Occipital lobe (tissue), 2 donors: ENCODE data around the gene ANK2. TPM values are rescaled to one million over a fixed set of nuclear protein-coding genes. Genes with fewer than 3 reads are reported as not detected.
"Not testable (repeated sequence)": the region's sequence is repeated elsewhere in the genome, so short reads cannot be mapped to it uniquely, and the experiment has no call there.

ENCODE experiments used
- DNase-seq: peaks from one replicate; lab custom pipeline; 2025; lab: John Stamatoyannopoulos, UW
- total RNA-seq: library from RNA; depleted of rRNA; stranded (reverse); fragments of >200 nt; gene quantifications from one replicate; pipeline ENCODE4 v1.2.3, GENCODE V29; 2014

The ANK2 gene
- total RNA-seq, 1 donor from 2014 or later: 648 TPM

- DNase-seq: no peak
Measured at GRCh38 chr4:113147498-113148111, 98.2 kb downstream of the ANK2 start.

DNA sequence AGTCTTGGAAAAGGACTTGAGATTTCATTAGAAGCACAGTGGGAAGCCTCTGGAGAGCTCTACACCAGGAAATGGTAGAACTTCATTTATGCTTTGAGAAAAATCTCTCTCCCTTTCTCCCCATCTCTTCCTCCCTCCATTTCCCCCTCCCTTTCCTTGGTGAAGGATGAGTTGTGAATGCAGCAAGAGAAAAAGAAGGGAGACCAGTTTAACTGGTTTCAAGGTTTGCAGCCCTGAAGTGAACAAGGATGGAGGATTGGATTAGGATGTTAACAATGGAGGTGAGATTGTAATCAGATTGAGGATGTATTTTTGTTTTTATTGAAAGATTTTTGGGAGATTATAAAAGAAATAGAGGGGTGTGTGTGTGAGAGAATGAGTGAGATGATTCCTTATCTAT lies 99.5 kb downstream of the ANK2 start:
- DNase-seq: no peak

DNA sequence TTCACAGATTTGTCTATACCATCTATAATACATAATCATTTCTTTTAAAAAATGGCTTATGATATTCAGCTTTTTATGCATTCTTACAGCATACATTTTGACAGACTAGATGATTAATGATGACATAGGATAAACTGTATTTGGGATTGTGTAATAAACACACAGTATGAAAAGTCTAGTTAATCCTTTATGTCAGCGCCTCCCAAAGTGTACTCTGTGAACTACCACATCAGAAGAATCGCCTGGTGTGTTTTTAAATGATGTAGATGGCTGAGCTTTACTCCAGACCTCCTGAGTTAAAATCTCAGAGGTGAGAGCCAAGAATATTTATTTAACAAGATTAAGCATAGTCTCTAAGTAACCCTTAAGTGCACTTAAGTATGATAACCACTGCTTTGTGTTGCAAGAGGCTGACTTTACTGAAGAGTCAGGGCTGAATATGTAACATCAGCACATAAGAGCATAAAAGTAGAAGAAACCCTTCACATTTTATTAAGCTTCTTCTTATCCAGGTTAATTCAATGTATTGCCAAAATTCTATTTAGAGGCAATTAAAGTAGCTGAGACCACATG lies 104.2 kb downstream of the ANK2 start:
- no peak for DNase-seq

GRCh38 chr4:113154281-113154680 lies 104.8 kb downstream of the ANK2 start:
- no peak for DNase-seq

- DNase-seq: no peak
Measured at GRCh38 chr4:113157086-113157857, 107.8 kb downstream of the ANK2 start.

DNA sequence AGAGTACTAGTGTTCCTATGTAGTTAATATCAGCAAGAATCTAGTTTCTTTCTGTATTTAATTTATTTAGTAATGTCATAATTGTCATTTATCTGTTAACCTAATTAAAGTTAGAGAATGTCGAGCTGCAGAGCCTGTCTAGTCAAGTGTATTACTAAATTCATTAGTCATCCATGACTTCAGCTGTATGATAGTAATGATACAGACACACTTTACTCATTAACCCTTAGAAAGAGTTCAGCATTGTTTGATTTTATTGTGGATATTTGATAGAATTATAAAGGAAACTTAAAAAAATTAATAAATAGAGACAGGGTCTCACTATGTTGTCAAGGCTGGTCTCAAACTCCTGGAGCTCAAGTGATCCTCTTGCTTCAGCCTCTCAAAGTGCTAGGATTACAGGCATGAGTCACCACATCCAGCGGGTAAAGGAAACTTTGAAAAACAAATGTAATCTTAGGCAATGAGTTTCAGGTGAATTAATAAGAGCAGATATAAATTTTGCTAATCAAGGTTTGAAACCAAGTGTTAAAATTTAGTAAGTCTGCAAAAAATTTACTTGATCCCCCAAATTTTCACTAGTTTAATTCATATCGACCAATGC lies 110.6 kb downstream of the ANK2 start:
- DNase-seq: no peak

GRCh38 chr4:113160548-113160947 lies 111.1 kb downstream of the ANK2 start:
- DNase-seq: no peak

- no peak for DNase-seq
Measured at GRCh38 chr4:113162089-113162488, 112.6 kb downstream of the ANK2 start.

DNA sequence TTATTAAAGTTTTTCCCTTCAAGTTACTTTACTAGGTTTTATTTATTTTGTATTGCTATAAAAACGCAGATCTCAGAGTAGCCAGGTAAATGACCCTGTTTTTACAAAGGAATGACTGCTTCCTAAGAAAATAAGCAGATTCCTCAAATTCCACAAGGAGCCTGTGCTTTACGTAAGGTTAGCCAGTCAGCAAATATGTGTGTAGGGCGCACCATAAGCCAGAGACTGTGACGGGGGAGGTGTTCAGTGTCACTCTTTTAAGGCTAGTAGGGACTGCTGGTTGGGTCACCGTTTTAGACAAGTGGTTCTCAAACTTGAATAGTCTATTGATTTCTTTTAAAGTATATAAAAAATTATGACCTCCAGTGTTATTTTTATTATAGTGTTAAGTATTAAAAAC lies 119.9 kb downstream of the ANK2 start:
- no peak for DNase-seq

- DNase-seq: no peak
Measured at GRCh38 chr4:113170115-113170804, 120.8 kb downstream of the ANK2 start.

GRCh38 chr4:113170805-113171468 lies 121.5 kb downstream of the ANK2 start:
- no peak for DNase-seq

GRCh38 chr4:113173126-113173792 lies 123.8 kb downstream of the ANK2 start:
- DNase-seq: no peak

DNA sequence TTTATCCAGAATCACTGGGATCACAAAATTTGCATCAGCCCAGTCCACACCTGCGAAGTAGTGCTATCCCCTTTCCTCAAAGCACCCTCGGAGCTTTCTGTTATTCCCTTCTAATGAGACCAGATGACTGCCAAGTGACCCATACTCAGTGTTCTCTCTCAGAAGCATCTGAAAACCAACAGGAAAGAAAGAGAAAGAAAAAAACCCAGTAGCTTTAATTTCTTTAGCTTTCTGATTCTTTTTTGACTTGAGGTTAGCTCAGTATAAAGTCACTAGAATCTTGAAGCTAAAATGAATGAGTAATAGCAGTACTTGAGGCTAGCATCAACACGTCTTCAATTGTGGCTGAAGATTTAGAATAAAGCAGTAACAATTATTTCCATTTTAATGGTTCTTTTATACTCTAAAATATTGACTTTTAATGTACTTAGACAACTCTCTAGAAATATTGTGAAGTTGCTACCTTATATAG lies 124.4 kb downstream of the ANK2 start:
- no peak for DNase-seq

DNA sequence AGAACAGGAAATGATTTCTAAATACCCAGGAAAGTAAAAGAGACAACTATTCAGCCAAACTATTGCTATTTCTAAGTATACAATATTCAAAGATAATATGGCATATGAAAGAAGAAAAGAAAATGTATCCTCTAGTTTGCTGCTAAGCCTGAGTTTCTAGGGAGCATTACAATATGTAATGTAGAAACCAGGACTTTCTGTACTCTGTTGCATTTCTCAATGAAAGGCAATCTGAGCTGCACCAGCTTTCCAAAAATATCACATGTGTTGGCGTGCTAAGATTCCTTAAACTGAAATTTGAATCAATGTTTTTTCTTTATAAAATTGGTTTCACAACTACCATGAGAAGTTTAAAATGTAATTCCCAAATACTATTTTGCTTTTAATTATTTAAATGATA lies 129.6 kb downstream of the ANK2 start:
- DNase-seq: no peak

GRCh38 chr4:113179996-113180395 lies 130.5 kb downstream of the ANK2 start:
- no peak for DNase-seq

GRCh38 chr4:113181289-113182007 lies 132.0 kb downstream of the ANK2 start:
- no peak for DNase-seq

- DNase-seq: no peak
Measured at GRCh38 chr4:113183032-113183605, 133.7 kb downstream of the ANK2 start.

GRCh38 chr4:113186220-113186619 lies 136.8 kb downstream of the ANK2 start:
- not testable (repeated sequence) for DNase-seq

DNA sequence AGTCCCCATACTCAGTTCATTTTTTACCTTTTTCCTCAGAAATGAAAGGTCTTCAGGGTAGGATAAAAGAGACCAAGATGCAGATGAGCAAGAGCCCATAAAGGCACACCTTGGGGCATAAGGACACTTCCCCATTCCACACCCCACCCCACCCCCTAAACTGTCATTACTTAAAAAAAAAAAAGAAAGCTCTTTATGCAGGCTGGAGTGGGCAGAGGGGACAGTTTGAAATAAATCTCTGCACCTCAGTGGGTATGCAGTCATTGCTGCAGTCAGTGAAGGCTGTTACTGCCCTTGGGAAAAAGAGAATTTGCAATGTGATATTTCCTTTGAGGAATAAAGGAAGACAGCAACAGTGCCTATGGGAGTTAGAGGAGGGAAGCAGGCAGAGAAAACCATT lies 137.5 kb downstream of the ANK2 start:
- no peak for DNase-seq

DNA sequence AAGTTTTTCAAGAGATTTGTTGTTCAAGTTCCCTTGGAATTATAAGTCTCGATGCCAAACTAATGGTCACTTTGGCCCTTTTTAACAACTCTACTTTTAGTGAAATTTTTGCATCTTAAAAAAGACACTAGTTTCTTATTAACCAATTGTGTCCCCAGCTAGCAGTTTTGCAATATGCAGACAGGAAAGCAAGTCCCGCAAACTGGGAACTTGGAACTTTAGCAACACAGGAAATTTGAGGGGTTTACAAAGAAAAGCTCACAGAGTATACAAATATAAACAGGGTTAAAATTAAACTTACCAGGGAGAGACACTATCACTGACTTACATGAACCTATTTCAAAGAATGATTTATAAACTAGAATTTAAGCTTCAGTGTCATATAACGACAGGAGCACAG lies 137.9 kb downstream of the ANK2 start:
- no peak for DNase-seq
